T-helper 1 cell treated with Interleukin-12 subunit alpha and Interleukin-12 subunit beta and Interleukin-4 antibody, amounts not matched to agents 30 ng/mL and 1 ng/mL, for 36 hours (primary cell): ENCODE results near the gene DCDC2C. TPM values are rescaled to one million over a fixed set of nuclear protein-coding genes. Genes with fewer than 3 reads are reported as not detected.

Experiments
- intact Hi-C: fragments of 100-400 bp; cut with micrococcal nuclease; formaldehyde crosslinking; loops from one replicate; pipeline ENCODE4 v1.15.1; 2024
- total RNA-seq: library from RNA; stranded (reverse); gene quantifications from 2 replicates; pipeline ENCODE4 v1.2.3, GENCODE V29; 2022

Gene DCDC2C
- total RNA-seq, 1 donor from 2014 or later: not detected

- intact Hi-C loops: no loop called here
Measured at GRCh38 chr2:3770724-3771415, 67.5 kb downstream of the DCDC2C start.

DNA sequence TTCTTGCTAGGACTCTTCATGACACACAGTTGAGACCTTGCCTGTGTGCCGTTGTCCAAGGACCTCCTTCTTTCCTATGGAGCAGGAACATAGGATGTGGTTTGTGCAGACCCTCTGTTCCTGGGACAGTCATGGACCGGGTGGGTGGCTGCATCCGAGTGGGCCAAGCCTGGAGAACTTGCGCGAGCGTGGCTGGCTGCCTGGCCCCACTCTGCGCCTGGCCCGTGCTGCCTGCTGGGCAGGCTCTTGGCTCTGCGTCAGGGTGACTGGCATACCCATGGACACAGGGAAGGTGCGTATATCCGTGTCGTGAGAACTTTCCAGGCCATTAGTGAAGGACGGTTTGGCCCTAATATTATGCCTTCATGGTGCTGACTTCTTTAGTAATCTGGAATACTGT is 68.2 kb downstream of the DCDC2C start:
- intact Hi-C loops: no loop called here

DNA sequence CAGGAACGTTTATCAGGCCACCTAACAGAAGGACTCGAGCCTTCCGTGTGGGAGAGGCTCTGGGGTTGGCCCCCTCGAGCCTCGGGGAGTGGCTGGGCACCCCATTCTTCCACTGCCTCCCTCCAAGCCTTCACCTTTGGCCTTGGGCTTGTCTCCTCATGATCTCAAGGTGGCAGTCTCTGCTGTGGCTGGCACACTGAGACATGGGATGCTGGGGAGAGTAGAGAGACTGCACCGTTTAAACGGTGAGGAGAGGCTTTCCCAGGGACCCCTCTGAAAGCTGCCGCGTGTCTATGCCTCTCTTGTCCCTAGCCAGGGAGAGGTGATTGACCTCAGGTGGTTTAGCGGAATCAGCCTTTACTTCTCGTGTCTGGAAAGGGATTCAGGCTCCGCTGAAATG is 71.0 kb downstream of the DCDC2C start:
- intact Hi-C loops: no loop called here

DNA sequence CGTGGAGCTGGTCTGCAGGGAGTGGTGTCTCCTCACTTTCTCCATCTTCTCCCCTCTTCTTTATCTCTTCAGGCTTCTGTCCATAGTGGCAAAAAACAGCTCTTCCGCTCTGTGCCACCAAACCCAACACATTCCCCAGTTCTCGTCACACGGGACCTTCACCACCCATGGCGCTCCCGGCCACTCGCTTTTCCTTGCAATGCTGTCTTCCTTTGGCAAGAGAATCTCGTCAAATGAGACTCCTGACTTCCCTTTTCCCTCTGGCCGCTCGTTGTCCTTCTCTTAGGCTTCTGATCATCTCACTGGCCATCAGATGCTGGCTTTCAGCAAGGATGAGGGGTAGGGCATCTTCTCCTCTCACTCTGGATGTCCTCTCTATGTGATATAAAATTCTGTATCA is 72.9 kb downstream of the DCDC2C start:
- intact Hi-C loops: no loop called here

- intact Hi-C loops: no loop called here
Measured at GRCh38 chr2:3777966-3778365, 74.6 kb downstream of the DCDC2C start.

DNA sequence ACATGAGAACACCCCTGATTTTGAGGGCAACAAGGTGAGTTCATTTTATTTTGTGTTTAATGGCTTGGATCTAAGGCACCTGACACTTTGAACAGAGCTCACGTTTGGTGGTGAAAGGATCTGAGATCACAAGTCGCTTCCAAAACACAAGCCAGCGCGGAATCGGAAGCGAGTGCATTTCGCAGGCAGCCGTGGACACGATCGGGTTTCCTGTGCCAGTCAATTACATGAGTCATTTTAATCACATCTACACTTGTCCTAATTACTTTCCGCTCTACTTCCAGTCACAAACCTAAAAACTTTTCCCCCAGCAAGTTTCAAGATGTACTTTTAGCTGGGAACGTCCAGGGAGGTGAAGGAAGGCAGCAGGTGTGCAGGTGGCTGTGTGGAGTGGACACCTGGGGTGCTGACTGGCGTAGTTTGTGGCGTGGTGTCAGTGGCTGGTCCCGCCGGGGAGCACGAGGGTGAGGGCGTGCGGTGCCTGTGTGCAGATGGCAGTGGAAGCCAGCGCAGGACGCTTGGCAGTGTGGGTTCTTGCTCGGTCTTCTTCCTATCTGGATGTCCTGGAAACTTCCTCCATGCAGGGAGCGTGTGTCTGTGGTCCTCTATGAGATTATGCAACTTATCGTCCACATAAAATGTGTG is 75.6 kb downstream of the DCDC2C start:
- intact Hi-C loops: no loop called here

GRCh38 chr2:3779496-3780049 is 76.2 kb downstream of the DCDC2C start:
- intact Hi-C loops: loop anchor here (2.0 kb wide), 1 partner anchor 41 kb away; no protein-coding TSS in a partner anchor

- intact Hi-C loops: loop anchor here (1.0 to 2.0 kb wide), 2 partner anchors 42 to 52 kb away; no protein-coding TSS in a partner anchor
Measured at GRCh38 chr2:3780477-3781402, 77.4 kb downstream of the DCDC2C start.

DNA sequence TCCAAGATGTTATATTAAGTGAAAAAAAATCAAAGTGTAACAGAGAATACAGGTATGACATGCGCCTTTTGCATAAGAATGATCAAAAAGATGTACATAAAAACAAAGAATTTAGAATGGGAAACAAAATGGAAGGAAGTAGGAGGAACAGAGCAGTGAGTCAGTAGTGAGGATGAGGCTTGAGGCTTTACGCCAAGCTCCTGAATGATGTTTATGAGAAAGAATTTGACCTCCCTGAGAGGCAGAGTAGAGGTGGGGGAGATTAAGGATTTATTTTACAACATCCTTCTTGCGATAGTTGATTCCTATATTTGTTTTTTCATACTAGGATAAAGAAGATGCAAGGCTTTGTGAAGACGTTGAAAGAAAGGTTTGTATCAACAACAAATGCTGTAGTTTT is 81.4 kb downstream of the DCDC2C start:
- intact Hi-C loops: no loop called here

GRCh38 chr2:3785220-3785889 is 82.0 kb downstream of the DCDC2C start:
- intact Hi-C loops: no loop called here

GRCh38 chr2:3785890-3786273 is 82.5 kb downstream of the DCDC2C start:
- intact Hi-C loops: no loop called here

DNA sequence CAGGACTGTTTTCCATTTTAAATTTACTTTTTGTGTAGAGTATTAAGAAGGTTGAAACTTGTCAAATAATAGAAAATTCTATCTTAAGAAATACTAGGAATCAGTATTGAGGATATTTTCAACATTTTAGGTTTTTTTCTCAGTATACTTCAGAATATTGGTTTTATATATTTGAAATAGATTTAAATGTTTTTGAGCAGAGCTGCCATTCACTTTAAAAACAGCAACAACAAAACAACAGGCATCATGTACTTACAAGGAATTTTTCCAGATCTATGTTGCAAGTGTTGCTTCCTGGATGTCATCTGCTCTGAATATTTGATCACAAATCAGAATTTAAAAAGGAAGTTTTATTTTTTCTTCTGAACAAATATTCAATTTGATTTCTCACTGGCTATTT is 84.4 kb downstream of the DCDC2C start:
- intact Hi-C loops: no loop called here

DNA sequence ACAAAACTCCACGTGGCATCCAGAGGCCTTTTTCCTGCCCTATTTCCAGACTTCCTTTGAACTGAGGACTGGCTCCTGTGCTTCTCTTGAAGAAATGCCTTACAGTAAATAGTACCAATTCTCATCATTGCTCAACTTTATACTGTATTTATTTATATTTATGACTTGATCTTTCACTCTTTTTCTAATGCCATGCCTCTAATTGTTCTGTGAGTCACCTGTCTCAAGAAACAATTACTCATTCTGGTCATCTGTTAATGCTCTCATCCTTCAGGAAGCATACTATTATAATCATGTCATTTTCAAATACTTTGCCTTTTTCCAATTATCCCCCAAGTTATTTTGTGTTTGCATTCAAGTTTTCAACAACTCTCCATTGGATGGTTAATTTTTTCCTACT is 85.9 kb downstream of the DCDC2C start:
- intact Hi-C loops: no loop called here

GRCh38 chr2:3793249-3793648 is 89.9 kb downstream of the DCDC2C start:
- intact Hi-C loops: no loop called here

DNA sequence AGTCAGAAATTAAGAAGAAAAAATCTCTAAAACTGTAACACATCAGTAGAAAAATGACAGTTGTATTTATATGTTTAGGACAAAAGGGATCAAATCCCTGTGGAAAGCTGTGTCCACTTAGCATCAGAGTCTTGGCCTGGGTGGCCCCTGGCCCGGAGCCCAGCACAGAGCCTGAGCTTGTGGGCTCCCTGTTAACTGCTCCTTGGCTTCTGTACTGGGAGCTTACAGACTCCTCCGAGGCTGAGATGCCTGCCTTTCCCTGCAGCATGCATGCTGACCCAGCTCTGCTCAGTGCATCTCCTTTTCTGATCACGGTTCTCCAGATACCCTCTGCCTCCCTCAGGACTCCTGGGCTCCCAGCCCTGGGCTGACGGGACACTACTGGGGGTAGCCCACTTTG is 98.1 kb downstream of the DCDC2C start:
- intact Hi-C loops: no loop called here

DNA sequence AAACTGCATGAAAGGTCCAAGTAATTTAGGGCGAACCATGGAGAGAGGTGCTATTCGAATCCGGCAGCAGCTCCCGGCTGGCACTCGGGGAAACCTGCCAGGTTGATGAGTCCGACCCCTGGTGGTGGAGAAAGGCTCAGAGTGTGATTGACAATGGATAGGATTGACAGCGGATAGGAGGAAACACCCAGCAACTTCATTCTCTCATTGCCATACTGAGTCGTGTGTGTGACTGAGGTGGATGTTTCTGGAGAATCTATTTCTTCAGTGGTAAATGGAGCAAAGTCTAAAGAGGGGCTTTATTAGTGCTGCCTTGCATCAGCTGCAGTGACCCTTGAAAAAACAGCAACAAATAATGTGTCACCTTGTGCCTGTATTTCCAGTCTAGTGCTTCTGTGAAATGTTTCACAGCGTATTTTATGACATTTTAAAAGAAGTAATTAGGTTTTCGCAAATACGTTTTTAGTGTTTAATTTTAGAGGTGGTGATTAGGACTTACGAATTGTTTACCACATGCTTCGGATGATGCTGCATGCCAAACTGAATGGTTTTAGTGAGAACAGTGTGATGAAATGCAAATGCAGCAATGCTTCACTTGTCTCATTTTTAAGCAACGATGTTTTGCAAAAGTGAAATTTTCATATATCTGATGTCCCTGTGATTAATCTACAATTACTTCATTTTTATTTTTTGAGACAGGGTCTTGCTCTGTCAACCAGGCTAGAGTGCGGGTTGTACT is 102.0 kb downstream of the DCDC2C start:
- intact Hi-C loops: no loop called here

GRCh38 chr2:3806168-3806567 is 102.8 kb downstream of the DCDC2C start:
- intact Hi-C loops: no loop called here

- intact Hi-C loops: no loop called here
Measured at GRCh38 chr2:3806730-3807129, 103.4 kb downstream of the DCDC2C start.

- intact Hi-C loops: no loop called here
Measured at GRCh38 chr2:3807853-3808252, 104.5 kb downstream of the DCDC2C start.

DNA sequence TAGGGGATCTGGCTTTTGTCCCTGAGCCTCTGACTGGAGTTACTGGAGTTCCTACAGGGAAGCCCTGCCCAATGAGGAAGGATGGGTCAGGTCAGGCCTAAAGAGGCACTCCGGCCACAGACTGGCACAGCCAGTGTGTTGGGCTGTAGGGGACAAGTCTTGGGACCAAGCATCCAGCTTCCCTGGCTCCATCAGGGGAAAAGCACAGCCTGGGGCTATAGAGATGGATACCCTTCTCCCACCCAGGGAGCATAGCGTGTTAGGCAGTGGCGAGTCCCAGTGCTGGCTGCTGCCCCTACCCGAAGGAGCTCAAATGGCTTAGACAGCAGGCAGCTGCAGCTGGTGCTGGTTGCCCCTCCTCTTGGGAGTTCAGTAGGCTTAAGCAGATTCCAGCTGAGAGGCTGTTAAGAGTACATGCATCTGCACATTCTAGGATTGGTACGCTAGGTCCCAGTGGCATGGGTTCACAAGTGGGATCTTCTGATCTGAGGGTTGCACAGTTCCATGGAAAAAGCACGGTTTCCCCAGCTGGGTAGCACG is 111.4 kb downstream of the DCDC2C start:
- intact Hi-C loops: no loop called here
